ENCODE results near the gene METTL21A. TPM values are rescaled to one million over a fixed set of nuclear protein-coding genes. Genes with fewer than 3 reads are reported as not detected.
"Not testable (repeated sequence)": the region's sequence is repeated elsewhere in the genome, so short reads cannot be mapped to it uniquely, and the experiment has no call there.

The METTL21A gene
- 4.6 and 7.6 TPM in 2 replicates for total RNA-seq (2012; rRNA removed)

DNA sequence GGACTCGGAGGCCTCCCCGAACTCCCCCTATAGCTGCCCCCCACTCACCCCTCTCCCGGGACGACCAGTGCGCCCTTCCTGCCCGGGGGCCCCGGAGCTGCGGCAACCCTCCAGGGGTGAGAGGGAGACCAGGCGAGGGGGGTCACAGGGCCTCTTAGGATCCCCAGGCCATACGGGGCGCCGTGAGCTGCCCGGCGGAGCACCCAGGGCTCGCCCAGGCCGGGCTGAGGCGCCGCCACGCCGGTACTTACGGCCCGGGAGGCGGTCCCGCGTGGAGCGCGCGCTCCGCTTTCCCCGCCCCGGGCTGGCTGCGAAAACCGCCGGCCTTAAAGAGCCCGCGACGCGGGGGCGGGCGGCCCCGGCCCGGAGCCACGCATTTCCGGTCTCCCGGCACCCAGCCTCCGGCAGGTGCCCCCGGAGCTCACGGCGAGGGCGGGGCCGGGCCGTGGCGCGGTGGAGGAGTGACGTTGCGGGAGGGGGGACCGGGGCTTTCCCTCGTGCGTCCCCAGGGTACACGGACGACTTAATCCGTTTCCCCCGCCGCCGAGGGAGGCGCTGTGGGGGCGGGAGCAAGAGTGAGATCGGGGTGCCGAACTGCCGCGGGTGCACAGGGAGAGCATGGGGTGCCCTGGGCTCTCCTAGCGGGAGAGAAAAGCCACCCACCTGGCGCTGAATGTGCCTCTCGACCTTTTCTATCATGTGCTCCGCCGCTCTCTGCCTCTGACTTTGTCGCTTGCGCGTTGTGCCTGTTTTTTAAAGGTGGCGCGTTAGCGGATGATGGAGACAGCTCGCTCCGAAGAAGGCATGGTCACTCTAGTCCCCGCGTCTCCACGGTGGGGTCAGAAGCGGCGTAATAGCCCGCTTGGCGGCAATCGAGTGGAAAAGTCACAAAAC lies at the start of gene METTL21A:
TSS of gene METTL21A (minus strand) at position 381 of the 894 bp plus-strand sequence. CDS start 1,019 bp downstream, outside the sequence.
- Histone ChIP-seq H3K9ac (ENCODE audit: low read depth, low read length) (peak within 1 kb of the TSS; percentile 96), H3K4me3 (ENCODE audit: low read length) (peak within 1 kb of the TSS; percentile 77), H3K9me3 (replicated peaks; ENCODE audit: low read length) (no peaks in the 10 kb centered on the region), H3K4me2 (ENCODE audit: low read length) (peak within 1 kb of the TSS; percentile 94), H3K27me3 (ENCODE audit: control insufficient read depth, insufficient read depth, low read length) (no peaks in the 10 kb centered on the region), H3K36me3 (ENCODE audit: insufficient read depth, low read length) (peaks cover 6% of the 10 kb centered on the region), H3K4me1 (ENCODE audit: control insufficient read depth, insufficient read depth, low read length) (peaks cover 6% of the 10 kb centered on the region)

DNA sequence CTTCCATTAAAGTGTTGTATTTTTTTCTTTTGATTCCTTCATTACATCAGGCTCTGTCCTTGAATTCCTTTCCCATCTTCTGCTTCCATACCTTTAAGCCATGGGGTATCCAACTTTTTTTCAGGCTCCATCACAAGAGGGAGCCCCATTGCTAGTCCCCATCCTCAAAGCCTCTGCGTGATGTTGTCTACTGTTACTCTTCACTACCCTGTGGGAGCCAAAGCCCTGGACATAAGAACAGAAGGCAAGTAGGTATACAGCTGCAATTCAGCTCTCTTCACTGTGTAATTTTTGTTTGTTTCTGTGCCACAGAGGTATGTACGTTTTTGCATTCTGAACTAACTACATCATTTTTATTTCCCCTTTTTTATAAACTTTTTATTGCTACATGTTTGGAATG lies 49.6 kb upstream of the METTL21A start:
- H3K4me3 ChIP-seq (ENCODE audit: low read length), result no peak overlapping the region
- H3K9me3 ChIP-seq (replicated peaks; ENCODE audit: low read length), result no peaks in the 10 kb centered on the region
- H3K36me3 ChIP-seq (ENCODE audit: insufficient read depth, low read length), result no peaks in the 10 kb centered on the region
- peaks cover 17% of the 10 kb centered on the region for H3K27me3 ChIP-seq (ENCODE audit: control insufficient read depth, insufficient read depth, low read length)
- peaks cover 12% of the 10 kb centered on the region for H3K4me1 ChIP-seq (ENCODE audit: control insufficient read depth, insufficient read depth, low read length)
- no peak overlapping the region for H3K4me2 ChIP-seq (ENCODE audit: low read length)
- no peak overlapping the region for H3K9ac ChIP-seq (ENCODE audit: low read depth, low read length)

DNA sequence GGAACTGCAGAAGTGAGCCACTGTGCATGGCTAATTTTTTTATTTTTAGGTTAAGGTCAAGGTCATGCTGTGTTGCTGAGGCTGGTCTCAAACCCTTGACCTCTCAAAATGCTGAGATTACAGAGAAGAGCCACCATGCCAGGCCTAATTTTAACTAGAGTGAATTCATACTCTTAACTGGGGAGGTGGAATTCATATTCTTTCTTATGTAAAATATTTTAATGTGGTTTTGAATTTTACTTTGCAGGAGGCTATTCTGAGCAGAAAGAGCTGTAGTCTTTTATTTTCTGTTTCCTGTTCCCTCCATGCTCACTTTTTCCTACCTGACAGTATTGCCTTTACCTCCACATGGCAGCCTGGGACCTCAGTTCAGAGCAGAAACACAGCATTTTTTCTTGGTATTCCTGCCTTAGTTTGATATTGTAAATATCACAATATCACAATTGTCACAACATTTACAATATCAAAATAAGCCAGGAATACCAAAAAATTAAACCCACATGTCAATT lies 49.1 kb upstream of the METTL21A start:
- Histone ChIP-seq H3K27me3 (ENCODE audit: control insufficient read depth, insufficient read depth, low read length) (peaks cover 13% of the 10 kb centered on the region), H3K36me3 (ENCODE audit: insufficient read depth, low read length) (no peaks in the 10 kb centered on the region), H3K9me3 (replicated peaks; ENCODE audit: low read length) (no peaks in the 10 kb centered on the region), H3K9ac (ENCODE audit: low read depth, low read length) (no peak overlapping the region), H3K4me2 (ENCODE audit: low read length) (no peak overlapping the region), H3K4me1 (ENCODE audit: control insufficient read depth, insufficient read depth, low read length) (peaks cover 12% of the 10 kb centered on the region), H3K4me3 (ENCODE audit: low read length) (no peak overlapping the region)

DNA sequence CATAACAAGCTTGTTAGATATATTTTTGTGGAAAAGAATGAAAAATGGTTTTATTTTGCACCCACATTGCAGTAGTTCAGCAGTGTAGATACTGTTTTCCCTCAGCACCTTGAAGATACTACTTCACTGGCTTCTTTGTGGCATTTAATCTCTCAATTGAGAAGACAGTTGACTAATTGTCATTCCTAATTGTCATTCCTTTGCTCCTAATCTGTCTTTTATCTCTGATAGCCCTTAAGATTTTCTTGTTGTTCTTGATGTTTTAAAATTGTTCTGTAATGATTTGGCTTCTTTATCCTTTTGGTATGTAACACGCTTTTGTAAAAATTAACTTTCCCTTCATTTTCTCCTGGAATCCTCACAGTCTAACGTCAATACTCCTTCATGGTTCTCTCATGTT lies 48.2 kb upstream of the METTL21A start:
- Histone ChIP-seq H3K9ac (ENCODE audit: low read depth, low read length) (no peak overlapping the region), H3K4me1 (ENCODE audit: control insufficient read depth, insufficient read depth, low read length) (peaks cover 12% of the 10 kb centered on the region), H3K4me3 (ENCODE audit: low read length) (no peak overlapping the region), H3K36me3 (ENCODE audit: insufficient read depth, low read length) (no peaks in the 10 kb centered on the region), H3K4me2 (ENCODE audit: low read length) (no peak overlapping the region), H3K9me3 (replicated peaks; ENCODE audit: low read length) (no peaks in the 10 kb centered on the region), H3K27me3 (ENCODE audit: control insufficient read depth, insufficient read depth, low read length) (peaks cover 8% of the 10 kb centered on the region)

DNA sequence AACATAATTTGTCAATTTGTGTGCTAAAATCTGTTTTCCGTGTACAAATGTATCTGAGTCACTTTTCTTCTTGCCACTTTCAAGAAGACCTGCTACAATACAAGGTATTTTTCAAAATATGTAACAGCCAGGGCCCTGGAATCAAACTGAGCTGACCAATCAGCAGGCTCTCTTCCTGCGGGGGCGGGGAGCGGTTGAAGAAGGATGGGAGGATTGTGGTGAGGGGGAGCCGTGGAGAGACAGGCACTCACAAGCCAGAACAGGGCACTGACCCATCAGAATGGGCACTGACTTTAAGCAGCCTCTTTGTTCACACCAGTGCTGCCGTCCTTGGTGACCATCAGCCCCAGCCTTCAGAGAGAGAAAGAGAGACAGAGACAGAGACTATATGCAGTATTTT lies 45.7 kb upstream of the METTL21A start:
- no peaks in the 10 kb centered on the region for H3K9me3 ChIP-seq (replicated peaks; ENCODE audit: low read length)
- no peak overlapping the region for H3K9ac ChIP-seq (ENCODE audit: low read depth, low read length)
- H3K4me1 ChIP-seq (ENCODE audit: control insufficient read depth, insufficient read depth, low read length), result no peaks in the 10 kb centered on the region
- H3K4me2 ChIP-seq (ENCODE audit: low read length), result no peak overlapping the region
- no peaks in the 10 kb centered on the region for H3K36me3 ChIP-seq (ENCODE audit: insufficient read depth, low read length)
- no peak overlapping the region for H3K4me3 ChIP-seq (ENCODE audit: low read length)
- H3K27me3 ChIP-seq (ENCODE audit: control insufficient read depth, insufficient read depth, low read length), result peaks cover 8% of the 10 kb centered on the region

DNA sequence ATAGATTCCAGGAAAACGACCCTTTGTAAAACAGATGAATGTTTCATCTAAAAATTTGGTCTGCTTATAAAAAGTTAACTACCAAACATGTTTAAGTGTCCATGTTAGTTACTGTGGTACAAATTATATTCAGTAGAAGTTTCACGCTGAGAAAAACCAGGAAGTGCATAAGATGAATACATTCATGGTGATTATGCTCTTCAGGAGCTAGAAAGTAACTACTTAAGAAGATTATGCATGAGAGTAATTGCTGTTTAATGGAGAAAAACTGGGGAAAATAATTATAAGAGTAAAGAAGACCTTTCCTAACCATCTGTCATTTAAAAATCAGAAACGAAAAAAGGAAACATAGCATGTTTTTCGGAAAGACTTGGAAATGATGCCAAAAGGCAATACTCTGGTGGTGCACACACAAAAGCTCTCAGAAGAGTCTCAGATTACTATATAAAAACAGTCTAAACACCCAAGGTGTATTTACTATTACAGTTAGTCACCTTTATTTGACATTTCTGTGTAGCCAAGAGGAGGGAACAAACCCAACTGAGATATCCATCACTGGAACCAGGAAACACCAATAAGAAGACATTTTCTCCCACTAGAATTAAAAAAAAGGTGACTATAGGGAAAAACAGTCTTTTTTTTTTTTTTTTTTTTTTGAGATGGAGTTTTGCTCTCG lies 38.8 kb upstream of the METTL21A start:
- H3K27me3 ChIP-seq (ENCODE audit: control insufficient read depth, insufficient read depth, low read length), result no peaks in the 10 kb centered on the region
- H3K4me3 ChIP-seq (ENCODE audit: low read length), result no peak overlapping the region
- no peak overlapping the region for H3K4me2 ChIP-seq (ENCODE audit: low read length)
- no peak overlapping the region for H3K9ac ChIP-seq (ENCODE audit: low read depth, low read length)
- no peaks in the 10 kb centered on the region for H3K36me3 ChIP-seq (ENCODE audit: insufficient read depth, low read length)
- peaks cover 6% of the 10 kb centered on the region for H3K4me1 ChIP-seq (ENCODE audit: control insufficient read depth, insufficient read depth, low read length)
- no peaks in the 10 kb centered on the region for H3K9me3 ChIP-seq (replicated peaks; ENCODE audit: low read length)

DNA sequence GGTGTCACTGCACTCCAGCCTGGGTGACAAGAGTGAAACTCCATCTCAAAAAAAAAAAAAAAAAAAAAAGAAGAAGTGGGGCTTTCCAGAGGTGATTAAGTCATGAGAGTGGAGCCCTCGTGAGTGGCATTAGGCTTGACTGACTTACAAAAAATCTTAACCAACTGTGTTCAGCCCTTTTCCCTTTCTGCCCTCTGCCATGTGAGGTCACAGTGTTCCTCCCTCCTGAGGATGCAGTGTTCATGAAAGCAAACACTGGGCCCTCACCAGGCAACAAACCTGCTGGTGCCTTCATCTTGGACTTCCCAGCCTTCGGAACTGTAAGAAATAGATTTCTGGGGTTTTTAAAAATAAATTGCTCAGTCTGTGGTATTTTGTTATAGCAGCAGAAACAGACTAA lies 37.0 kb upstream of the METTL21A start:
- Histone ChIP-seq H3K36me3 (ENCODE audit: insufficient read depth, low read length) (no peaks in the 10 kb centered on the region), H3K9ac (ENCODE audit: low read depth, low read length) (no peak overlapping the region), H3K4me3 (ENCODE audit: low read length) (no peak overlapping the region), H3K27me3 (ENCODE audit: control insufficient read depth, insufficient read depth, low read length) (no peaks in the 10 kb centered on the region), H3K4me1 (ENCODE audit: control insufficient read depth, insufficient read depth, low read length) (peaks cover 6% of the 10 kb centered on the region), H3K9me3 (replicated peaks; ENCODE audit: low read length) (no peaks in the 10 kb centered on the region), H3K4me2 (ENCODE audit: low read length) (no peak overlapping the region)

DNA sequence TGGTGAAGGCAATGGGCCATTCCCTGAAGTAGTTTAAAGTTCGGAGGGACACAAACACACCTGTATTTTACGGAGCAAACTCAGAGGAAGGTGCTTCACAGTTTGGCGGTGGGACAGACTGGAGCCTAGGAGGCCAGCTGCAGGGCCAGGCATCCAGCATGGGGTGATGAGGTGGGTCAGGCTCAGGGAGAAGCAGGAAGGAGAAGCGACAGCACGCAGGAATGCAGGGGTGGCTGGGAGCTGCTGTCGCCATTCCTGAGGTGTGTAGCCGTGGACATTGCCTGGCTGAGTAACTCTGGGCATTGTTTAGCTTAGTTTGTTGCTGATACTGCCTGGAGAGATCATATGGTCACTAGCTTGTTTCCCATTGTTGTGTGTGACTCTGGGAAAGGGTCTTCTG lies 35.8 kb upstream of the METTL21A start:
- Histone ChIP-seq H3K4me1 (ENCODE audit: control insufficient read depth, insufficient read depth, low read length) (peaks cover 6% of the 10 kb centered on the region), H3K36me3 (ENCODE audit: insufficient read depth, low read length) (no peaks in the 10 kb centered on the region), H3K4me3 (ENCODE audit: low read length) (no peak overlapping the region), H3K9me3 (replicated peaks; ENCODE audit: low read length) (no peaks in the 10 kb centered on the region), H3K9ac (ENCODE audit: low read depth, low read length) (no peak overlapping the region), H3K27me3 (ENCODE audit: control insufficient read depth, insufficient read depth, low read length) (no peaks in the 10 kb centered on the region), H3K4me2 (ENCODE audit: low read length) (no peak overlapping the region)

DNA sequence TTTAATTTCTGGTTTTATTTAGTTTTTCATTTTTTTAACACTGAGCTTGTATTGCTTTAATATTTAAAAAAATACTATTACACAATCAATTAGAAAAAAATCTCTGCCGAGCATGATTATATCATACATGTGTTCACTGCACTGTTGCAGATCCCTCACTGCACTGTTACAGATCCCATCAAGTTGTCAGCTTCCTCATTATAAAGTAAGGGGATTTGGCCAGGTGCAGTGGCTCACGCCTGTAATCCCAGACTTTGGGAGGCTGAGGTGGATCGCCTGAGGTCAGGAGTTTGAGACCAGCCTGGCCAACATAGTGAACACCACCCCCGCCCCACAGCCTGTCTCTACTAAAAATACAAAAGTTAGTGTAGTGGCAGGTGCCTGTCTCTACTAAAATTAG lies 33.0 kb upstream of the METTL21A start:
- no peaks in the 10 kb centered on the region for H3K4me1 ChIP-seq (ENCODE audit: control insufficient read depth, insufficient read depth, low read length)
- no peak overlapping the region for H3K9ac ChIP-seq (ENCODE audit: low read depth, low read length)
- H3K27me3 ChIP-seq (ENCODE audit: control insufficient read depth, insufficient read depth, low read length), result no peaks in the 10 kb centered on the region
- H3K9me3 ChIP-seq (replicated peaks; ENCODE audit: low read length), result no peaks in the 10 kb centered on the region
- no peak overlapping the region for H3K4me3 ChIP-seq (ENCODE audit: low read length)
- H3K4me2 ChIP-seq (ENCODE audit: low read length), result no peak overlapping the region
- no peaks in the 10 kb centered on the region for H3K36me3 ChIP-seq (ENCODE audit: insufficient read depth, low read length)

DNA sequence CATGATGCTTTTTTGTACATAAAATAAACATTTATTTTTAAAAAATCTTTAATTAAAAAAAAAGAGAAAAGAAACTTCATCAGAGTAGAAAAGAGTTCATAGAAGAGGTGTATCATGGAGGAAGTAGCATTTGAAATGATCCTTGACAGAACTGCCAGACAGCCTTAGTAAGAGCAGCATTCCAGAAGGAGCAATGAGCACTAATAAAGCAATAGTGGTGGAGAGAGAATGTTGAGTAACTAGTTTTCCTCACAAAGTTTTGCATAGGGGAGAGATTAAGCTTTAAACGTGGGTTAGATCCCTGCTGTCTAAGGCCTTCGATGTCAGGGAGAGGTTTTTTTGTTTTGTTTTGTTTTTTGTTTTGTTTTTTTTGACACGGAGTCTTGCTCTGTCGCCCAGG lies 29.8 kb upstream of the METTL21A start:
- H3K4me2 ChIP-seq (ENCODE audit: low read length), result no peak overlapping the region
- no peak overlapping the region for H3K9ac ChIP-seq (ENCODE audit: low read depth, low read length)
- H3K27me3 ChIP-seq (ENCODE audit: control insufficient read depth, insufficient read depth, low read length), result peaks cover 8% of the 10 kb centered on the region
- H3K36me3 ChIP-seq (ENCODE audit: insufficient read depth, low read length), result no peaks in the 10 kb centered on the region
- no peaks in the 10 kb centered on the region for H3K4me1 ChIP-seq (ENCODE audit: control insufficient read depth, insufficient read depth, low read length)
- no peak overlapping the region for H3K4me3 ChIP-seq (ENCODE audit: low read length)
- no peaks in the 10 kb centered on the region for H3K9me3 ChIP-seq (replicated peaks; ENCODE audit: low read length)

DNA sequence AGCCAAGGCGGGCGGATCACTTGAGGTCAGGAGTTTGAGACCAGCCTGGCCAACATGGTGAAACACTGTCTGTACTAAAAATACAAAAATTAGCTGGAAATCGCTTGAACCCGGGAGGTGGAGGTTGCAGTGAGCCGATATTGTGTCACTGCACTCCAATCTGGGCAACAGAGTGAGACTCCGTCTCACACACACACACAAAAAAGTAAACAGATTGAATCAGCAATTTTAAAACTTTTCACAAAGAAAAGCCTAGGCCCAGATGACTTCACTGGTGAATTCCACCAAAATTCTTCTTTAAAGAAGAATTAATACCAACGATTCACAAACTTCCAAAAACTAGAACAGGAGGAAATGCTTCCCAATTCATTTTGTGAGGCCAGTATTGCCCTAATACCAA lies 21.4 kb upstream of the METTL21A start:
- not testable (repeated sequence) for H3K4me2 ChIP-seq (ENCODE audit: low read length); H3K9me3 ChIP-seq (replicated peaks; ENCODE audit: low read length); H3K4me1 ChIP-seq (ENCODE audit: control insufficient read depth, insufficient read depth, low read length); H3K36me3 ChIP-seq (ENCODE audit: insufficient read depth, low read length); H3K9ac ChIP-seq (ENCODE audit: low read depth, low read length); H3K4me3 ChIP-seq (ENCODE audit: low read length)
- H3K27me3 ChIP-seq (ENCODE audit: control insufficient read depth, insufficient read depth, low read length), result peaks cover 25% of the 10 kb centered on the region

Measured in skeletal muscle satellite cell (primary cell).